NCI-H526 (cell line): Measurements from ENCODE around the gene ARHGEF4.

Experiments
- DNase-seq, 2 experiments: peaks; one replicate each; lab custom pipeline; 2025; lab: John Stamatoyannopoulos, UW

Gene ARHGEF4

DNA sequence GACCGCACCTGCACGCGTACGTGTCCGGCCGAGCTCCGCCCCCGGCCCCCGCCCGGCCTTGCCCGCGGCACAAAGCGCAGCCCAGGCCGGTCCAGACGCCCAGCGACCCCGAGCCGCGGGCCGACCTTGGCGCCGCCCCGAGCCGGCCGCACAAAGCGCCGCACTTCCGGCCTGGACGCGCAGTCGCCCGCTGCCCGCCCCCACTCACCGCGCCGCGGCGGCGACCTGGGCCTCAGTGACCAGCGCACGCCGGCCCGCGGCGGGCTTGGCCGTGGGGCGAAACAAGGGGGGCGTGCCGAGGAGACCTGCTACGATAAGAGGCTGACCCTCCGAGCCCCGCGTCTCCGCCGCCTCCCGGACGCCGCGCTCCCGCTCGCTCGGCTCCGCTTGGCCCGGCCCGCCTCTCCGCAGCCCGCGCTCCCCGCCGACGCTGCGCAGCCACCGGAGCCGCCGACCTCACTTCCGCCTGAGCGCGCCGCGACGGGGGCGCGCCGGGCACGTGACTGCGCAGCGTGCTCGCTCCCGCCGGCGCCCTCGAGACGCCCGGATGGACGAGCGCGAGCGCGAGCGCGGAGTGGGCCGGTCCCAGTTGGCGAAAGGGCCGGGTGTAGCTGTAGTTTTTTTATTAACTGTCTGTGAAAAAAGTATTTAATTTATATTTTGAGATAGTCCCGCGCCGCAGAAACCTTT lies 256.4 kb downstream of the ARHGEF4 start, which contains the start of gene FAM168B:
Gene FAM168B (minus strand): TSS at position 455 of the 690 bp plus-strand sequence. CDS start 10,814 bp downstream, outside the sequence.
- DNase-seq: peak; percentile 68 to 93

DNA sequence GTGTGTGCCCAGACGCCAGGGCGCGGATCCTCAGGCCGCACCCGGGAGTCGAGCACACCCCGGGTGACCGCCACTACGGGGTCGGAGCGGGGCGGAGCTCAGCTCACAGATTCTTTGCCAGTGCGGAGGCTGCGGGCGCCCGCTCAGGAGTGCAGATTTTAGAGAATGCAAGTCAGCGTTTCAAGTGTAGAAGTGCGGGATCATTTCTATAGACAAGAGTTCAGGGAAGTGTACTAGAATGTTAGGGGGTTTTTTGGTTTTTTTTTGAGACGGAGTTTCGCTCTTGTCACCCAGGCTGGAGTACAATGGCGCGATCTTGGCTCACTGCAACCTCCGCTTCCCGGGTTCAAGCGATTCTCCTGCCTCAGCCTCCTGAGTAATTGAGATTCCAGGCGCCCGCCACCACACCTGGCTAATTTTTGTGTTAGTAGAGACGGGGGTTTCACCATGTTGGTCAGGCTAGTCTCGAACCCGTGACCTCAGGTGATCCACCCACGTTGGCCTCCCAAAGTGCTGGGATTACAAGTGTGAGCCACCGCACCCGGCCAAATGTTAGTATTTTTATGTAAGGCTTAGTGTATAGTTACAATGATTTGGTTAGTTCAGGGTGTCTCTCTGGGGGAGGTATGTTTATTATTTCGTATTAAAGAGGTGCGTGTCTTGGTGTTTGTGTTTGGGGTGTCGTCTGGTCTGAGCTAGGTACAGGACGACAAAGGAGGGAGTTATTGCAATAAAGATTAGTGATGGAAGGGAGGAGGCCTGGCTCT lies 257.2 kb downstream of the ARHGEF4 start:
- DNase-seq: peak; percentile 68 to 89

DNA sequence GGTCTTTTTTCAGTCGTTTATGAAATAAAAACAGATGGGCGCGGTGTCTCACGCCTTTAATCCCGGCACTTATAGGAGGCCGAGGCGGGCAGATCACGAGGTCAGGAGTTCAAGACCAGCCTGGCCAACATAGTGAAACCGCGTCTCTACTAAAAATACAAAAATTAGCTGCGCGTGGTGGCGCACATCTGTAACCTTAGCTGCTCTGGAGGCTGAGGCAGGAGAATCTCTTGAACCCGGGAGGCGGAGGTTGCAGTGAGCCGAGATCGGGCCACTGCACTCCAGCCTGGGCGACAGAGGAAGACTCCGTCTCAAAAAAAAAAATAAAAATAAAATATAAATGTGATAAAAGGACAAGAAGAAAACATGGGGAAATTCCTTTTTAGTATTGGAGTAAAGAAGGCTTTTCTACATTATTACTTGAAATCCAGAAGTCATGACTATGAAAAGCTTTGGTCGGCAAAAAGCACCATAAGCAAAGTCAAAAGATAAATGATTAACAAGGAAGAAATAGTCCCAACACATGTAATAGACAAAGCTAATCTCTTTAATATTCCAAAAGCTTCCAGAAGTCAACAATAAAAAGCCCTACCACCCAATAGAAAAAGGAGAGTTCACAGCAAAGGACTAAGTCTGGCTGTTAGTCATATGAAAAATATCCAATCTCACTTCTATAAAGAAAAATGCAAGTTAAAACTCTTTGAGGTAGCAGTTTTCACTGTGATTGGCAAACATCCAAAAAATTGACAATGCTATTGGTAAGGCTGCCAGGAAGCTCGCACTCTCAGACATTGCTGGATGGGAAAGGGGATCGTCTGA lies 258.0 kb downstream of the ARHGEF4 start:
- no peak for DNase-seq
